K562 (cell line): ENCODE data around the gene NBEAL2.

ENCODE experiments used
- MED1 ChIP-seq: sonication (generic); formaldehyde crosslinking; IDR thresholded peaks from 2 replicates; pipeline ENCODE4 v1.8.1; 2023; ENCODE audit warnings: missing genetic modification reagents, borderline replicate concordance
- NCOA1 ChIP-seq: fragments of 450-650 bp; IDR thresholded peaks from 2 replicates; pipeline ENCODE4 v1.6.1; 2016; ENCODE audit warnings: low read depth
- NFRKB ChIP-seq: fragments of 450-650 bp; IDR thresholded peaks from 2 replicates; pipeline ENCODE4 v1.6.1; 2016; ENCODE audit warnings: low read depth
- ZNF780A ChIP-seq: fragments of 250-450 bp; sonication (Bioruptor Pico); IDR thresholded peaks from 2 replicates; pipeline ENCODE4 v1.5.0; 2021; ENCODE audit warnings: mild to moderate bottlenecking

GRCh38 chr3:47042231-47042791 is 62.8 kb downstream of the NBEAL2 start:
- TF ChIP-seq NFRKB (no peak), NCOA1 (no peak), ZNF780A (CRISPR knock-in tag) (no peak), MED1 (CRISPR knock-in tag) (no peak)
